Activated naive CD8-positive, alpha-beta T cell treated with anti-CD3 and anti-CD28 coated beads, Interleukin-2, amount 50 U/mL, for 24 hours (primary cell): ENCODE results near the gene GPT2.
A peak's percentile ranks its signal among the peaks of the same experiment; 100 is the strongest.

Experiments used
- ATAC-seq: fragments of 150-1000 bp; cut with Tn5 transposase; one replicate; pipeline ENCODE4 v1.10.0; 2021
- DNase-seq: peaks from one replicate; pipeline ENCODE4 v3.0.0; 2021
- H3K27ac Mint-ChIP-seq: one replicate; pipeline ENCODE4 v1.8.0; 2021; ENCODE audit warnings: mild to moderate bottlenecking, mixed read lengths
- H3K27me3 Mint-ChIP-seq: one replicate; pipeline ENCODE4 v1.8.0; 2021; ENCODE audit warnings: mixed read lengths
- H3K36me3 Mint-ChIP-seq: one replicate; pipeline ENCODE4 v1.8.0; 2021; ENCODE audit warnings: low read depth, mixed read lengths
- H3K4me1 Mint-ChIP-seq: one replicate; pipeline ENCODE4 v1.8.0; 2021; ENCODE audit warnings: mixed read lengths
- H3K4me3 Mint-ChIP-seq: one replicate; pipeline ENCODE4 v1.8.0; 2021; ENCODE audit warnings: mild to moderate bottlenecking, moderate library complexity, mixed read lengths
- H3K9me3 Mint-ChIP-seq: one replicate; pipeline ENCODE4 v1.8.0; 2021; ENCODE audit warnings: mixed read lengths

Gene GPT2

GRCh38 chr16:46899443-46900143 is 15.4 kb downstream of the GPT2 start:
- ATAC-seq (no peak), DNase-seq (no peak)
- Mint-ChIP-seq H3K36me3 (peaks cover 2% of the 10 kb centered on the region), H3K4me1 (no peaks in the 10 kb centered on the region), H3K27ac (no peak overlapping the region), H3K4me3 (no peak overlapping the region), H3K9me3 (no peaks in the 10 kb centered on the region), H3K27me3 (no peaks in the 10 kb centered on the region)

- no peaks in the 10 kb centered on the region for H3K4me1 Mint-ChIP-seq
- peaks cover 2% of the 10 kb centered on the region for H3K36me3 Mint-ChIP-seq
- no peaks in the 10 kb centered on the region for H3K9me3 Mint-ChIP-seq
- H3K27me3 Mint-ChIP-seq, result no peaks in the 10 kb centered on the region
- no peak overlapping the region for H3K27ac Mint-ChIP-seq
- ATAC-seq (no peak), DNase-seq (no peak)
- H3K4me3 Mint-ChIP-seq, result no peak overlapping the region
Observed at GRCh38 chr16:46900455-46901235, 16.5 kb downstream of the GPT2 start.

- ATAC-seq (no peak), DNase-seq (no peak)
- Mint-ChIP-seq H3K27ac (no peak overlapping the region), H3K4me3 (no peak overlapping the region), H3K27me3 (no peaks in the 10 kb centered on the region), H3K36me3 (peaks cover 2% of the 10 kb centered on the region), H3K4me1 (no peaks in the 10 kb centered on the region), H3K9me3 (no peaks in the 10 kb centered on the region)
Observed at GRCh38 chr16:46901709-46902108, 17.5 kb downstream of the GPT2 start.

- Mint-ChIP-seq H3K27me3 (no peaks in the 10 kb centered on the region), H3K9me3 (no peaks in the 10 kb centered on the region), H3K4me1 (no peaks in the 10 kb centered on the region), H3K27ac (no peak overlapping the region), H3K36me3 (peaks cover 7% of the 10 kb centered on the region), H3K4me3 (no peak overlapping the region)
- DNase-seq (no peak), ATAC-seq (no peak)
Observed at GRCh38 chr16:46903255-46903905, 19.2 kb downstream of the GPT2 start.

GRCh38 chr16:46904471-46904870 is 20.3 kb downstream of the GPT2 start:
- Mint-ChIP-seq H3K9me3 (no peaks in the 10 kb centered on the region), H3K27me3 (no peaks in the 10 kb centered on the region), H3K36me3 (peaks cover 7% of the 10 kb centered on the region), H3K27ac (no peak overlapping the region), H3K4me3 (no peak overlapping the region), H3K4me1 (peaks cover 6% of the 10 kb centered on the region)
- ATAC-seq (no peak), DNase-seq (no peak)

GRCh38 chr16:46906360-46907060 is 22.3 kb downstream of the GPT2 start:
- H3K27ac Mint-ChIP-seq, result no peak overlapping the region
- peaks cover 14% of the 10 kb centered on the region for H3K4me1 Mint-ChIP-seq
- no peak overlapping the region for H3K4me3 Mint-ChIP-seq
- DNase-seq (no peak), ATAC-seq (no peak)
- H3K36me3 Mint-ChIP-seq, result peaks cover 15% of the 10 kb centered on the region
- H3K27me3 Mint-ChIP-seq, result no peaks in the 10 kb centered on the region
- no peaks in the 10 kb centered on the region for H3K9me3 Mint-ChIP-seq

GRCh38 chr16:46907061-46907774 is 23.1 kb downstream of the GPT2 start:
- ATAC-seq (no peak), DNase-seq (no peak)
- H3K27me3 Mint-ChIP-seq, result no peaks in the 10 kb centered on the region
- no peak overlapping the region for H3K27ac Mint-ChIP-seq
- no peaks in the 10 kb centered on the region for H3K9me3 Mint-ChIP-seq
- no peak overlapping the region for H3K4me3 Mint-ChIP-seq
- peaks cover 16% of the 10 kb centered on the region for H3K4me1 Mint-ChIP-seq
- peaks cover 15% of the 10 kb centered on the region for H3K36me3 Mint-ChIP-seq

- Mint-ChIP-seq H3K4me1 (peaks cover 16% of the 10 kb centered on the region), H3K36me3 (peaks cover 14% of the 10 kb centered on the region), H3K4me3 (no peak overlapping the region), H3K9me3 (no peaks in the 10 kb centered on the region), H3K27ac (no peak overlapping the region), H3K27me3 (no peaks in the 10 kb centered on the region)
- no peak for ATAC-seq
- peak; percentile 63 for DNase-seq
Observed at GRCh38 chr16:46908540-46909372, 24.6 kb downstream of the GPT2 start.

GRCh38 chr16:46911038-46911437 is 26.9 kb downstream of the GPT2 start:
- no peak for DNase-seq
- Mint-ChIP-seq H3K4me1 (peaks cover 16% of the 10 kb centered on the region), H3K4me3 (no peak overlapping the region), H3K27ac (peak overlapping the region; percentile 37), H3K27me3 (no peaks in the 10 kb centered on the region), H3K36me3 (peaks cover 19% of the 10 kb centered on the region), H3K9me3 (no peaks in the 10 kb centered on the region)
- no peak for ATAC-seq

- no peak overlapping the region for H3K4me3 Mint-ChIP-seq
- H3K9me3 Mint-ChIP-seq, result no peaks in the 10 kb centered on the region
- peaks cover 19% of the 10 kb centered on the region for H3K36me3 Mint-ChIP-seq
- ATAC-seq, result no peak
- H3K27me3 Mint-ChIP-seq, result no peaks in the 10 kb centered on the region
- DNase-seq, result no peak
- H3K27ac Mint-ChIP-seq, result no peak overlapping the region
- peaks cover 20% of the 10 kb centered on the region for H3K4me1 Mint-ChIP-seq
Observed at GRCh38 chr16:46911650-46912049, 27.5 kb downstream of the GPT2 start.

- Mint-ChIP-seq H3K27me3 (no peaks in the 10 kb centered on the region), H3K27ac (no peak overlapping the region), H3K4me3 (no peak overlapping the region), H3K36me3 (peaks cover 16% of the 10 kb centered on the region), H3K9me3 (no peaks in the 10 kb centered on the region), H3K4me1 (peaks cover 22% of the 10 kb centered on the region)
- DNase-seq (no peak), ATAC-seq (no peak)
Observed at GRCh38 chr16:46914556-46915201, 30.5 kb downstream of the GPT2 start.

GRCh38 chr16:46915483-46916025 is 31.4 kb downstream of the GPT2 start:
- H3K27ac Mint-ChIP-seq, result no peak overlapping the region
- no peak overlapping the region for H3K4me3 Mint-ChIP-seq
- no peaks in the 10 kb centered on the region for H3K9me3 Mint-ChIP-seq
- H3K27me3 Mint-ChIP-seq, result no peaks in the 10 kb centered on the region
- H3K4me1 Mint-ChIP-seq, result peaks cover 22% of the 10 kb centered on the region
- no peak for DNase-seq
- ATAC-seq, result no peak
- peaks cover 16% of the 10 kb centered on the region for H3K36me3 Mint-ChIP-seq

- H3K4me1 Mint-ChIP-seq, result peaks cover 12% of the 10 kb centered on the region
- no peak for ATAC-seq
- no peak overlapping the region for H3K4me3 Mint-ChIP-seq
- H3K9me3 Mint-ChIP-seq, result no peaks in the 10 kb centered on the region
- peaks cover 8% of the 10 kb centered on the region for H3K36me3 Mint-ChIP-seq
- H3K27me3 Mint-ChIP-seq, result no peaks in the 10 kb centered on the region
- no peak overlapping the region for H3K27ac Mint-ChIP-seq
- no peak for DNase-seq
Observed at GRCh38 chr16:46916980-46917379, 32.8 kb downstream of the GPT2 start.
